K562 (cell line): ENCODE results near the gene PCP4L1. TPM values are rescaled to one million over a fixed set of nuclear protein-coding genes. Genes with fewer than 3 reads are reported as not detected.

Experiments
- ATAC-seq: fragments of 200-7000 bp; cut with Tn5 transposase; 3 replicates; pipeline ENCODE4 v1.9.1; 2020; ENCODE audit warnings: moderate library complexity
- BruUV-seq: library from RNA; stranded (reverse); fragments of 400-500 nt; replicated peaks from 2 replicates; lab custom pipeline; 2021; lab: Mats Ljungman, UMichigan
- CTCF ChIA-PET: fragments of 300-600 bp; formaldehyde crosslinking; extraction: SDS; loops from one replicate; lab custom pipeline; 2021; ENCODE audit warnings: low intra/inter-chr PET ratio; lab: Yijun Ruan, JAX
- POLR2A ChIA-PET: fragments of 300-600, 350-650 bp; sonication (Branson Sonifier 250); formaldehyde crosslinking; extraction: SDS; loops from one replicate; lab custom pipeline; 2021; ENCODE audit warnings: antibody characterized with exemption, inconsistent platforms; lab: Yijun Ruan, JAX
- DNase-seq, 4 experiments: peaks; one replicate each; pipeline versions ENCODE4 v3.0.0 to v3.0.0-alpha.2; 2011 to 2018; ENCODE audit warnings: low spot score in 3 of 4, mixed read lengths in 3 of 4; ENCODE audit errors: extremely low read depth in 1 of 4
- FAIRE-seq: peaks from 2 replicates; lab custom pipeline; 2011; peaks lifted over from hg19 to GRCh38; lab: Jason Lieb, UNC
- H2AFZ ChIP-seq: 2 replicates; pipeline ENCODE4 v1.6.0; 2011; ENCODE audit warnings: low read depth, low read length, control low read depth, inconsistent platforms
- H3K27ac ChIP-seq: fragments of 200-600 bp; 3 replicates; pipeline ENCODE4 v1.8.0; 2011; ENCODE audit warnings: low read depth, mild to moderate bottlenecking, control low read depth, inconsistent platforms, low read length, moderate library complexity, mixed read lengths; ENCODE audit errors: extremely low read depth
- H3K27me3 ChIP-seq, 2 experiments: fragments of 300-600 bp in 1 of 2; 2 replicates in 1 of 2; 3 replicates in 1 of 2; pipeline versions ENCODE4 v1.6.0 to v1.8.0; 2011; ENCODE audit warnings: inconsistent platforms in 2 of 2, low read length in 2 of 2, mild to moderate bottlenecking in 1 of 2, mixed read lengths in 1 of 2, moderate library complexity in 1 of 2; ENCODE audit not compliant: control insufficient read depth in 2 of 2, insufficient read depth in 2 of 2
- H3K36me3 ChIP-seq: fragments of 300-600 bp; 3 replicates; pipeline ENCODE4 v1.8.0; 2011; ENCODE audit warnings: mild to moderate bottlenecking, low read length, inconsistent platforms; ENCODE audit not compliant: control insufficient read depth, insufficient read depth
- H3K4me1 ChIP-seq, 2 experiments: fragments of 200-600 bp in 1 of 2; replicated peaks in 1 of 2; 2 replicates in 1 of 2; 3 replicates in 1 of 2; pipeline versions ENCODE4 v1.5.1 to v1.8.0; 2011; ENCODE audit warnings: inconsistent platforms in 2 of 2, low read length in 2 of 2, mild to moderate bottlenecking in 1 of 2, mixed read lengths in 1 of 2, moderate library complexity in 1 of 2; ENCODE audit not compliant: control insufficient read depth in 2 of 2, insufficient read depth in 2 of 2
- H3K4me2 ChIP-seq: 2 replicates; pipeline ENCODE4 v1.6.1; 2011; ENCODE audit warnings: low read length, control low read depth, inconsistent platforms, mixed read lengths; ENCODE audit not compliant: insufficient read depth
- H3K4me3 ChIP-seq: fragments of 200-600 bp; sonication (generic), shearing (Covaris generic); 2 replicates; pipeline ENCODE4 v1.5.1; 2016; ENCODE audit warnings: control low read depth, inconsistent platforms
- H3K79me2 ChIP-seq: fragments of 200-600 bp; 3 replicates; pipeline ENCODE4 v1.8.0; 2011; ENCODE audit warnings: low read length, inconsistent platforms; ENCODE audit not compliant: control insufficient read depth, insufficient read depth
- H3K9ac ChIP-seq, 2 experiments: 2 replicates each; pipeline versions ENCODE4 v1.6.0 to v1.6.1; 2011; ENCODE audit warnings: low read depth in 2 of 2, low read length in 2 of 2, control low read depth in 1 of 2, inconsistent platforms in 1 of 2, mild to moderate bottlenecking in 1 of 2, mixed read lengths in 1 of 2; ENCODE audit not compliant: insufficient read depth in 1 of 2
- H3K9me1 ChIP-seq: one replicate; pipeline ENCODE4 v1.6.0; 2011; ENCODE audit warnings: inconsistent platforms, mild to moderate bottlenecking, low read length, moderate library complexity; ENCODE audit not compliant: control insufficient read depth, insufficient read depth
- H3K9me3 ChIP-seq: replicated peaks from 2 replicates; pipeline ENCODE4 v1.5.1; 2011; ENCODE audit warnings: low read depth, low read length, inconsistent platforms; ENCODE audit not compliant: control insufficient read depth, insufficient read depth
- H4K20me1 ChIP-seq: replicated peaks from 2 replicates; pipeline ENCODE4 v1.6.1; 2011; ENCODE audit warnings: low read length, inconsistent platforms, mixed read lengths; ENCODE audit not compliant: control insufficient read depth, insufficient read depth
- ATF4 ChIP-seq: fragments of 450-650 bp; formaldehyde crosslinking; IDR thresholded peaks from 2 replicates; pipeline ENCODE4 v1.4.0; 2022; ENCODE audit warnings: mild to moderate bottlenecking, moderate library complexity
- CHCHD3 ChIP-seq: fragments of 250-450 bp; sonication (Bioruptor Pico); IDR thresholded peaks from 2 replicates; pipeline ENCODE4 v2.1.2; 2022; ENCODE audit warnings: mild to moderate bottlenecking
- CREB3L1 ChIP-seq: fragments of 450-650 bp; IDR thresholded peaks from 2 replicates; pipeline ENCODE4 v1.6.1; 2014; ENCODE audit warnings: low read depth, mild to moderate bottlenecking, moderate library complexity, borderline replicate concordance
- IRF2 ChIP-seq: sonication (generic); formaldehyde crosslinking; IDR thresholded peaks from 2 replicates; pipeline ENCODE4 v1.8.1; 2022; ENCODE audit warnings: mild to moderate bottlenecking, missing genetic modification reagents
- PHTF2 ChIP-seq: fragments of 250-450 bp; sonication (Bioruptor Pico); IDR thresholded peaks from 2 replicates; pipeline ENCODE4 v1.5.0; 2021; ENCODE audit warnings: mild to moderate bottlenecking
- RREB1 ChIP-seq: fragments of 250-450 bp; sonication (Bioruptor Pico); IDR thresholded peaks from 2 replicates; pipeline ENCODE4 v1.4.0; 2020
- SAP30 ChIP-seq: fragments of 200-600 bp; sonication (generic); IDR thresholded peaks from 2 replicates; pipeline ENCODE4 v1.6.1; 2012; ENCODE audit warnings: borderline replicate concordance, low read depth, mild to moderate bottlenecking, moderate library complexity, low read length, control low read depth, inconsistent platforms; ENCODE audit not compliant: insufficient read depth, poor library complexity, severe bottlenecking
- SIN3A ChIP-seq, 2 experiments: fragments of 150-350 bp in 1 of 2; IDR thresholded peaks; 2 replicates each; pipeline ENCODE4 v1.6.1; 2011 to 2016; ENCODE audit warnings: borderline replicate concordance in 2 of 2, low read depth in 2 of 2, low read length in 2 of 2, mild to moderate bottlenecking in 2 of 2, moderate library complexity in 2 of 2; ENCODE audit not compliant: control insufficient read depth in 1 of 2
- SNRNP70 ChIP-seq: fragments of 200-400 bp; formaldehyde crosslinking; optimal IDR thresholded peaks from 2 replicates; pipeline ENCODE3; 2017; ENCODE audit warnings: low read depth, low read length
- TAL1 ChIP-seq: fragments of 450-650 bp; IDR thresholded peaks from 2 replicates; pipeline ENCODE4 v1.6.1; 2016; ENCODE audit warnings: mild to moderate bottlenecking
- ZNF511 ChIP-seq: sonication (generic); formaldehyde crosslinking; IDR thresholded peaks from 2 replicates; pipeline ENCODE4 v1.8.0; 2022; ENCODE audit warnings: mild to moderate bottlenecking, missing genetic modification reagents
- ZNF717 ChIP-seq: fragments of 250-450 bp; sonication (Bioruptor Pico); IDR thresholded peaks from 2 replicates; pipeline ENCODE4 v1.5.0; 2021
- ZNF79 ChIP-seq: fragments of 250-450 bp; sonication (Bioruptor Pico); IDR thresholded peaks from 2 replicates; pipeline ENCODE4 v1.4.0; 2020; ENCODE audit warnings: low read depth, mild to moderate bottlenecking, moderate library complexity
- WGBS: fragments of 100-300 bp; shearing (Covaris generic); methylation state at CpG from one replicate; pipeline ENCODE4 v1.1.6; 2016; ENCODE audit warnings: low coverage, mixed read lengths; ENCODE audit not compliant: insufficient coverage; ENCODE audit errors: missing lambda C conversion rate; 5-methylcytosine and 5-hydroxymethylcytosine counted together
- in situ Hi-C: fragments of 300-500 bp; cut with MboI; formaldehyde crosslinking; loops from 4 replicates; pipeline ENCODE4 v1.15.0; 2018; ENCODE audit warnings: inconsistent platforms, mixed read lengths
- intact Hi-C: fragments of 100-400 bp; cut with micrococcal nuclease; formaldehyde crosslinking; loops from 2 replicates; pipeline ENCODE4 v1.14.2; 2022
- polyA plus RNA-seq, 8 experiments: library from polyadenylated mRNA; depleted of rRNA in 4 of 8; stranded (reverse) in 5 of 8; unstranded in 3 of 8; fragments of >200 nt; fragmentation: Nextera tagmentation in 2 of 8; fragmentation: Illumina TruSeq in 1 of 8; extraction: Ambion mirVana in 2 of 8; extraction: Trizol in 1 of 8; gene quantifications; 2 replicates each; pipeline versions ENCODE4 v1.2.1 to v1.2.3, GENCODE V29; 2011 to 2014; ENCODE audit warnings: inconsistent platforms in 1 of 8, missing spikeins in 1 of 8
- total RNA-seq, 7 experiments: library from RNA; depleted of rRNA in 6 of 7; stranded (reverse); fragments of >200 nt in 6 of 7; fragmentation: Illumina TruSeq in 2 of 7; extraction: Trizol in 2 of 7; gene quantifications; 2 replicates each; pipeline versions ENCODE4 v1.2.1 to v1.2.3, GENCODE V29; 2011 to 2021; ENCODE audit warnings: low replicate concordance in 1 of 7

PCP4L1 gene
- total and polyA plus RNA-seq, 9 of the 15 experiments (the other 6 are each of a cell fraction or from before 2014, with no cell fraction given): not detected

- Histone ChIP-seq H3K9me1 (no peaks in the 10 kb centered on the region), H3K4me1 (peaks cover 16 to 18% of the 10 kb centered on the region in 2 experiments; a peak in 4 of 5 replicates), H3K9me3 (no peaks in the 10 kb centered on the region), H3K27ac (no peak overlapping the region; the same call in 2 of the 3 replicates), H3K4me3 (no peak overlapping the region; the same call in 1 of the 2 replicates), H3K79me2 (peaks cover 19% of the 10 kb centered on the region), H2AFZ (no peak overlapping the region), H3K36me3 (peaks cover 37% of the 10 kb centered on the region), H4K20me1 (no peaks in the 10 kb centered on the region), H3K9ac (peak overlapping the region in 1 of 2 experiments; percentile 54; a peak in 1 of 4 replicates), H3K4me2 (peak overlapping the region; percentile 97), H3K27me3 (no peaks in the 10 kb centered on the region)
- ChIA-PET POLR2A (interaction anchor here (0.6 to 1.9 kb wide), 2 partner anchors 7 to 33 kb away, joined by 3 to 4 read pairs; no protein-coding TSS in a partner anchor), CTCF (interaction anchor here (0.6 to 1.6 kb wide), 5 partner anchors 36 to 155 kb away, joined by 3 to 5 read pairs (median 3); partner anchors contain the start of gene CFAP126)
- FAIRE-seq (no peak), ATAC-seq (no peak), DNase-seq (no peak)
- in situ Hi-C loops: loop anchor here (5.0 kb wide), 1 partner anchor 154 kb away; no protein-coding TSS in a partner anchor
- WGBS: 85% methylated on average over 7 of the region's 7 CpGs
- intact Hi-C loops: loop anchor here (5.0 kb wide), 1 partner anchor 139 kb away; the partner anchor contains the start of gene CFAP126
- BruUV-seq: no TSS peak
- TF ChIP-seq SIN3A (IDR thresholded peaks at IDR 0.05; ENCODE audit: borderline replicate concordance in 2 of 2, control insufficient read depth in 1 of 2, low read depth in 2 of 2, low read length in 2 of 2): no peak
- TF ChIP-seq ZNF717 (CRISPR knock-in tag): no peak
- TF ChIP-seq SAP30: no peak
- no peak for TF ChIP-seq RREB1 (CRISPR knock-in tag)
- no peak for TF ChIP-seq CREB3L1
- TF ChIP-seq TAL1: no peak
- TF ChIP-seq ZNF79 (CRISPR knock-in tag): no peak
- no peak for TF ChIP-seq ATF4 (CRISPR knock-in tag)
- no peak for TF ChIP-seq ZNF511 (CRISPR knock-in tag)
- TF ChIP-seq CHCHD3 (CRISPR knock-in tag): no peak
- TF ChIP-seq PHTF2 (CRISPR knock-in tag): no peak
- no peak for TF ChIP-seq SNRNP70
- TF ChIP-seq IRF2: no peak
Observed at GRCh38 chr1:161228032-161228431, 30.5 kb upstream of the PCP4L1 start.
